K562 (cell line): ENCODE measurements around the gene TNK2. TPM values are rescaled to one million over a fixed set of nuclear protein-coding genes. Genes with fewer than 3 reads are reported as not detected.

Source experiments
- ARID2 ChIP-seq: fragments of 450-650 bp; IDR thresholded peaks from 2 replicates; pipeline ENCODE4 v1.6.1; 2017; ENCODE audit warnings: antibody characterized with exemption, mild to moderate bottlenecking
- CXXC5 ChIP-seq: fragments of 250-450 bp; sonication (Bioruptor Pico); IDR thresholded peaks from 2 replicates; pipeline ENCODE4 v1.8.0; 2022; ENCODE audit warnings: inconsistent platforms, mild to moderate bottlenecking, moderate library complexity
- EP300 ChIP-seq: IDR thresholded peaks from 2 replicates; pipeline ENCODE4 v1.6.1; 2012; ENCODE audit warnings: low read length, improper control_type of control experiment
- KDM2B ChIP-seq: fragments of 250-450 bp; sonication (Bioruptor Pico); IDR thresholded peaks from 2 replicates; pipeline ENCODE4 v1.8.0; 2021; ENCODE audit warnings: mild to moderate bottlenecking, moderate library complexity
- MEIS2 ChIP-seq: fragments of 450-650 bp; IDR thresholded peaks from 2 replicates; pipeline ENCODE4 v1.6.1; 2014; ENCODE audit warnings: mild to moderate bottlenecking; ENCODE audit not compliant: partially characterized antibody
- TEAD1 ChIP-seq, 2 experiments: fragments of 450-650 bp in 1 of 2; sonication (generic) in 1 of 2; formaldehyde crosslinking; IDR thresholded peaks; 2 replicates each; pipeline versions ENCODE4 v1.4.0 to v1.8.0; 2020 to 2022; ENCODE audit warnings: mild to moderate bottlenecking in 2 of 2, missing genetic modification reagents in 1 of 2
- ZBTB40 ChIP-seq, 2 experiments: fragments of 450-650 bp in 1 of 2; sonication (generic) in 1 of 2; formaldehyde crosslinking in 1 of 2; IDR thresholded peaks; 2 replicates each; pipeline versions ENCODE4 v1.7.1 to v1.9.0; 2016 to 2022; ENCODE audit warnings: inconsistent platforms in 1 of 2, mild to moderate bottlenecking in 1 of 2, missing genetic modification reagents in 1 of 2
- ZNF282 ChIP-seq: sonication (generic); formaldehyde crosslinking; IDR thresholded peaks from 2 replicates; pipeline ENCODE4 v1.8.1; 2023; ENCODE audit warnings: missing genetic modification reagents
- polyA plus RNA-seq, 8 experiments: library from polyadenylated mRNA; depleted of rRNA in 4 of 8; stranded (reverse) in 5 of 8; unstranded in 3 of 8; fragments of >200 nt; fragmentation: Nextera tagmentation in 2 of 8; fragmentation: Illumina TruSeq in 1 of 8; extraction: Ambion mirVana in 2 of 8; extraction: Trizol in 1 of 8; gene quantifications; 2 replicates each; pipeline versions ENCODE4 v1.2.1 to v1.2.3, GENCODE V29; 2011 to 2014; ENCODE audit warnings: inconsistent platforms in 1 of 8, missing spikeins in 1 of 8
- total RNA-seq, 7 experiments: library from RNA; depleted of rRNA in 6 of 7; stranded (reverse); fragments of >200 nt in 6 of 7; fragmentation: Illumina TruSeq in 2 of 7; extraction: Trizol in 2 of 7; gene quantifications; 2 replicates each; pipeline versions ENCODE4 v1.2.1 to v1.2.3, GENCODE V29; 2011 to 2021; ENCODE audit warnings: low replicate concordance in 1 of 7
- TF ChIP-seq, protein P1 (sequence below): sonication (generic); formaldehyde crosslinking; IDR thresholded peaks from 2 replicates; pipeline ENCODE4 v1.8.0; 2023; ENCODE audit warnings: missing genetic modification reagents, mild to moderate bottlenecking, borderline replicate concordance

Gene TNK2
- total and polyA plus RNA-seq, 9 of the 15 experiments (the other 6 are each of a cell fraction or from before 2014, with no cell fraction given): 0.03 to 33.8 (median 6.5) TPM

DNA sequence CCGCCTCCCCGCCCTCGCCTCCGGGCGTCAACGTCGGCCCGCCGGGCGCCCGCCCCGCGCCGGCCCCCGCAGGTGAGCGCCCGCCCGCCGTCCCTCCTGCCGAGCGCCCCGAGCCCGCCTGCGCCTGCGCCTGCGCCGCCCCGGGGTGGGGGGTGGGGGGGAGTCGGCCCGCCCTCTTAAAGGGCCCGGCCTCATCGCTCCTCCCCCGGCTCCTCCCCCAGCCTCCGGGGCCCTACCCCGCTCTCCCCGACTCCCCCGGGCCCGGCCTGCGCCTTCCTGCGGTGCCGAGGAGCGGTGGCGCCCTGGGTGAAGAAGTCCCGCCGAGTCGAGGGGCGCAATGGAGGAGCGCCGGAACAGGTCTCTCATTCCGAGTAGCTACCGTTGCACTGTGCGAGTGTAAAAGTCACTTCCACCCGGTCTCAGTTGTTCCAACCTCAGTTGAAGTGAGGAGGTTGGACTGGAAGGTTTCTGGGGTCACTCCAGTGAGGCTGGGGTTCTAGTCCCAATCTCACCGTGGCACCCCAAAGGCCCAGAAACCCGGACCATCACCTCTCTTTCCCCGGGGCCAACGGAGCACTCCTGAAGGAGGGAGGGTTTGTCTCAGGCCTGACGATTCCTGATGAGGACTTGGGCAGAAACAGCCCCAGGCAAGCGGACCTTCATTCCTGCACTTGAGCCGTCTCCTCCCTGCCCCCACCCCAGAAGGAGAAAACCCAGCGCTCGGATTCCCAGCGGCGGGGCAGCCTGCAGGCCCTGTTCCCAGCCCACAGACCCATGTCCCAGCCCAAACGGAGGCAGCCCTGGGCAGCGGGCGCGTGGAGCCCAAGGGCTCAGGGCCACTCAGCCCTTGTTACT, 1.5 kb upstream of the TNK2 start (continued):
- TF ChIP-seq, protein P1, sequence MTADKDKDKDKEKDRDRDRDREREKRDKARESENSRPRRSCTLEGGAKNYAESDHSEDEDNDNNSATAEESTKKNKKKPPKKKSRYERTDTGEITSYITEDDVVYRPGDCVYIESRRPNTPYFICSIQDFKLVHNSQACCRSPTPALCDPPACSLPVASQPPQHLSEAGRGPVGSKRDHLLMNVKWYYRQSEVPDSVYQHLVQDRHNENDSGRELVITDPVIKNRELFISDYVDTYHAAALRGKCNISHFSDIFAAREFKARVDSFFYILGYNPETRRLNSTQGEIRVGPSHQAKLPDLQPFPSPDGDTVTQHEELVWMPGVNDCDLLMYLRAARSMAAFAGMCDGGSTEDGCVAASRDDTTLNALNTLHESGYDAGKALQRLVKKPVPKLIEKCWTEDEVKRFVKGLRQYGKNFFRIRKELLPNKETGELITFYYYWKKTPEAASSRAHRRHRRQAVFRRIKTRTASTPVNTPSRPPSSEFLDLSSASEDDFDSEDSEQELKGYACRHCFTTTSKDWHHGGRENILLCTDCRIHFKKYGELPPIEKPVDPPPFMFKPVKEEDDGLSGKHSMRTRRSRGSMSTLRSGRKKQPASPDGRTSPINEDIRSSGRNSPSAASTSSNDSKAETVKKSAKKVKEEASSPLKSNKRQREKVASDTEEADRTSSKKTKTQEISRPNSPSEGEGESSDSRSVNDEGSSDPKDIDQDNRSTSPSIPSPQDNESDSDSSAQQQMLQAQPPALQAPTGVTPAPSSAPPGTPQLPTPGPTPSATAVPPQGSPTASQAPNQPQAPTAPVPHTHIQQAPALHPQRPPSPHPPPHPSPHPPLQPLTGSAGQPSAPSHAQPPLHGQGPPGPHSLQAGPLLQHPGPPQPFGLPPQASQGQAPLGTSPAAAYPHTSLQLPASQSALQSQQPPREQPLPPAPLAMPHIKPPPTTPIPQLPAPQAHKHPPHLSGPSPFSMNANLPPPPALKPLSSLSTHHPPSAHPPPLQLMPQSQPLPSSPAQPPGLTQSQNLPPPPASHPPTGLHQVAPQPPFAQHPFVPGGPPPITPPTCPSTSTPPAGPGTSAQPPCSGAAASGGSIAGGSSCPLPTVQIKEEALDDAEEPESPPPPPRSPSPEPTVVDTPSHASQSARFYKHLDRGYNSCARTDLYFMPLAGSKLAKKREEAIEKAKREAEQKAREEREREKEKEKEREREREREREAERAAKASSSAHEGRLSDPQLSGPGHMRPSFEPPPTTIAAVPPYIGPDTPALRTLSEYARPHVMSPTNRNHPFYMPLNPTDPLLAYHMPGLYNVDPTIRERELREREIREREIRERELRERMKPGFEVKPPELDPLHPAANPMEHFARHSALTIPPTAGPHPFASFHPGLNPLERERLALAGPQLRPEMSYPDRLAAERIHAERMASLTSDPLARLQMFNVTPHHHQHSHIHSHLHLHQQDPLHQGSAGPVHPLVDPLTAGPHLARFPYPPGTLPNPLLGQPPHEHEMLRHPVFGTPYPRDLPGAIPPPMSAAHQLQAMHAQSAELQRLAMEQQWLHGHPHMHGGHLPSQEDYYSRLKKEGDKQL (CRISPR knock-in tag): no peak
- TF ChIP-seq CXXC5 (CRISPR knock-in tag) (peak; percentile 70), ZNF282 (no peak), EP300 (no peak), MEIS2 (peak; percentile 29), ZBTB40 (IDR thresholded peaks at IDR 0.05) (peak; percentile 56; the same call in 1 of the 2 replicates), ZBTB40 (CRISPR knock-in tag; IDR thresholded peaks at IDR 0.05) (no peak), TEAD1 (CRISPR knock-in tag; IDR thresholded peaks at IDR 0.05) (no peak), ARID2 (no peak), KDM2B (CRISPR knock-in tag) (0 out of 2 replicates have a peak, but pooled peaks have one; percentile 53)
